Globus pallidus (tissue), 1 donor: Measurements from ENCODE around the gene F13A1.

Experiments used
- DNase-seq: peaks from one replicate; pipeline ENCODE4 v3.0.0-alpha.2; 2015; ENCODE audit warnings: low spot score

The F13A1 gene

GRCh38 chr6:6193221-6193745 lies 127.2 kb downstream of the F13A1 start:
- no peak for DNase-seq

DNA sequence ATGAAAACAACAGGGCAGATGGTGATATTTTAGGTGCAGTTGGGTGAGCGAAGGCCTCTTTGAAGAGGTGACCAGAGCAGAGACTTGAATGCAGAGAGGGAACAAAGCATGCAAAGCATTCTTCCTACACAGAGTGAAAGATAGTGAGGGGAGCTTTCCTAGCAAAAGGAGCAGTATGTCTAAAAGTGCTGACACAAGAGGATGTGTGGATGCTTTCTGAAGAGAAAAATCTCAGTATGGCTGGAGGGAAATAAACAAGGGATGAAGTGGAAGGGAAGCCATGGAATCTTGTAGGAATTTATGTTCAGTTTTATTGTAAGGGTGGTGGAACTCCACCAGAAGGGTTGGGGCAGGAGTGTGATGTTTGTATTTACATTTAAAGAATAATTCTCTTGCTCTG lies 128.6 kb downstream of the F13A1 start:
- no peak for DNase-seq

- DNase-seq, result no peak
Measured at GRCh38 chr6:6191476-6191875, 129.0 kb downstream of the F13A1 start.

DNA sequence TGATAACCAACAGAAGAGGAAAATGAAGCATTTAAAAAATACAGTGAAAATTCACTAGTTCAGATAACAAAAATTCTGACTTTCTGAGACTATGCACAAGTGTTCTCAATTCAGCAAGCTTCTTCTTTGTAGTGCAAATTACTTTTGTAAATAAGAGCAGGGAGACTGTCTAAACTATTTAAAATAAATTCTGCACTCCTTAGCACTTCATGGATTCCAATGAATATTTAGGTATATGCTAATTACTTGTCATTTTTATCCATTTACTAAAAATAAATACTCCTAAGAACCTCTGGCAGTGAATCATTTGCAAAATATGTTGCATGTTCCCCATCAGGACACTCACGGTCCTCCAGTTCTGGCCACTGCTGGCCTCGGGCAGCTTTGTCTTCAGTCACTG lies 139.8 kb downstream of the F13A1 start:
- no peak for DNase-seq

DNA sequence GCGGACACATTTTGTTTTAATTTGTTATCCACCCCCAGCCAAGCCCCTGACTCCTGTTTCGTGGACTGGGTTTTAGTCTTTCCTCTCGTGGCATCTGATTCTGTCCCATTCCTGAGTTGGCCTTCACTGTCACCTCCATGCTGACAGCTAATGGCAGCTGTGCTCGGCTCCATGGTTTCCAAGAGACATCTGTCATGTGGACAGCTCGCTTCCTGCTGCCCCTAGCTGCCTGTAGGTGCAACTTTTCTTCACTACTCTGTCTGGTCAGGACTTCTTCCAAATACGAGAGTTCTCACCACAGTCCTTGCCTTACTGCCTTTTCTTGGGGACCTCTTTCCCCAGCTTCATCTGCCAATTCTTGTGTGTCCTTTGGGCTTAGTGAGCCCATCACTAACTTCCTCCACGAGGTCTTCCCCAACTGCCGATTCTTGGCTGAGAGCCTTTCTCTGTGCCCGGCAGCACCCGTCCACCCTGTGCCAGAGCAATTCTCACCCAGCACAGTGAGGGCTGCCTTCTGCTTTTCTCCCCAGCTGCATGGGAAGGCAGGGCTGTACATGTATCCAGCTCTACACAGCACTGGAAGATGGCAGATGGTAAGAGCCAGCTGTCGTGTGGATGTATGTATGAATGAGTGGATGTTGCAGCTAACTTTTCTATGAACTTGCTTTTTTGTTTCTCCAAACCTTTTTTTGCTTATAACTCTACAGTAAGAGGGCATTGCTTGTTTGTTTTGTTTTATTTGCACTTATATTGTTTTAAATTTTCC lies 140.4 kb downstream of the F13A1 start:
- no peak for DNase-seq

DNA sequence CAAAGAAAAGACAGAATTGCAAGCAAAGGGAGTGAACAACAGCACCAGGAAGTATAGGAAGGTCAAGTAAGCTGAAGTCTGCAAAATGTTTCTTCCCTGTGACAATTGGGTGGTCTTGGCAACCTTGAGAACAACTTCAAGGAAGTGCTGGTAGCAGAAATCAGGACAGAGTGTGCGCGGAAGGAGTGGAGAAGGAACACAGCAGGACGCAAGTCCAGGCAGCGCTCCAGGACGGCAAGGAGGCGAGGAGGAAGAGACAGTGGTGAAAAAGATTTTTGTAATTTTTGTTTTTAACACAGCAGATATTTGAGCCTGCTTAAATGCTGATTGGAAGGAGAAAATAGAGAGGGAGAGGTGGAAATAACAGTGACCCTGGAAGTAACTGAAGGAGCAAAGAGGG lies 141.7 kb downstream of the F13A1 start:
- DNase-seq, result no peak

GRCh38 chr6:6177754-6178153 lies 142.7 kb downstream of the F13A1 start:
- DNase-seq, result no peak

DNA sequence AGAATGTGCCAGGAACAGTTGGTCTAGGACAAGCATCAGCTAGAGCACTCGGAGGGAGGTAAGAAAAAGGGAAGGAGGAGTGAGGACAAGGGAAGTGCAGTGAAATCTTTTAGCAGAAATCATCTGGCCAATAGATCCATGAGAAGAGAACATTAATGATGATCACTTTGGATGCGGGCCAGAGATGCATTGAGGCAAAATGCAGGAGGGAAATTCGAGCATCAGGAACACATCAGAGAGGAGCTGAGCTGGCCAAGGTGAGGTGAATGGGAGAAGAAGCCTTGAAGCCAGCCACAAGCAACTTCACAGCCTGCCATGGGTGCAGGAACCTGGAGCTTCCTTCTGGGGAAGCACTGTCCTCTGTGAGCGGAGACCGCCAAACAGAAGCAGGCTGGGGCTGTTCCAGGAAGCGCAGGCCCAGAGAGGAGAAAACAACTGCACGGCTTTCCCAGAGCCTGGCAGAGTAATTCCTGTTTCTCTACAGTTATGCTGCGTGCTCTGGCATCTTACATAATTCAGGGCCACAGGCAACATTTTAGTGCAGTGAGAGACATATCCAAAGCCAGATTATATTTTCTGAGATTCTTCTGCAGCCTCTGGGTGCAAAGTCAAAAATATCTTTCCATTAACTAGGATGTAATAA lies 143.8 kb downstream of the F13A1 start:
- no peak for DNase-seq

DNA sequence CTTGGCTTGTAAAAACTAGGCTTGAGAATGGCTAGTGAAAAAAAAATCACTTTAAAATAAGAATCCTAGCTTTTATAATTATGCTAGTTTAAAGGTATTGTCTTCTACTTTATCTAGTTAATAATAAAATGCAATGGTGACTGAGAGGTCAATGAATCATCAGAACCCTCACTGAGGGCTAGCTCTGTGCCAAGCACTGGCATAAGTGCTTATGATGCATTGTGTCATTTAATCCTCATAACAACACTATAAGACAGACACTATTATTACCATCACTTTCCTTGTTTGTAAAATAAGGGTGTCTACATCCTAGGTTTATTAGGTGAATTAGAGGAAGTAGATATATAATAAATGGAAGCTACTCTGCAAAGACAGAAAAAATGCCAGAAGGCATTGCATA lies 144.3 kb downstream of the F13A1 start:
- DNase-seq, result no peak

DNA sequence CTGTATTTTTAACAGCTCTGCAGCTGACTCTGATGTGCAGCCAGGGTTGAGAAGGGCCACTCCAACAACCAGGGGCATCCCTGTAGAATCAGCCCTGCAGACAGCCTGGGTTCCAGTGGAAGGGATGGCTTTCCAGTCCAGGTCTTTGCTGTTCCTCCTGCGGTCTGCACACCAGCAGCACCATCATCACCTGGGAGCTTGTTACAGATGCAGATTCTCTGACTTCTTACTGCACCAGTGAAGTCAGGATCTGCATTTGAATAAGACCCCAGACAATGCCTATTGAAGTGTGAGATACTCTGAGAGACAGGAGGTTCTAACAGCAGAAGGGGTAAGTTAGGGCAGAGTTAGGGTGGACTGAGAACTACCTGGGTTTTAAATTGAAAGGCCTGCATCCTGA lies 151.3 kb downstream of the F13A1 start:
- no peak for DNase-seq

DNA sequence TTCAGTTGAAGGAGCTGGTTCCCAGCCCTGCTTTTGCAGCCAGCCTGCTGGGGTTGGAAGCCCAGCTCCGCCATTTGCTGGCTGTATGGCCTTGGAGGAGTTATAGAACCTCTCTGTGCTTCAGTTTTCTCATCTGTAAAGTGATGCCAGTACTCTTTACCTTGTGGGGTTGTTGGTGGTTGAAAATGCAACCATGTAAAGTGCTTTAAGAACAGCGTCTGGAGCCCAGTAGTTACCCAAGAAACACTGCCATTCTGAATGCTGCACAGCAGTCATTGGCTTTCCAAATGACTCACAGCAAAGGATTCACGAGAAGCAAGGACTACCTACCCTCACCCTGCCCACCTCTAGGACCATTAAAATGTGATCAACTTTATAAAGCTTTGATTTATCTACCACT lies 154.4 kb downstream of the F13A1 start:
- DNase-seq, result no peak

DNA sequence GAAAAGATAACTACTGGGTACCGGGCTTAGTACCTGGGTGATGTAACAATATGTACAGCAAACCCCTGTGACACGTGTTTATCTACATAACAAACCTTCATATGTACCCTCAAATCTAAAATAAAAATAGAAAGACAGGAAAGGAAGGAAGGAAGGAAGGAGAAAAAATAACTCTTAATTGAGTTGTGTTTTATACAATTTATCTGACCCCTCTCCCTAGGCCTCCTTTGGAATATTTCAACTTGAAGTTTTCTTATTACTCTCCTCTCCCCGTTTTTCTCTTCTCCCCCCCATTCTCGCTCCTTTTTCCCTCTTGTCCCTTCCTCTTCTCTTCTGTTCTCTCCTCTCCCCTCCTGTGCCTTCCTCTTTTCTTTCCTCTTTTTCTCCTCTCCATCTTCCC lies 156.1 kb downstream of the F13A1 start:
- no peak for DNase-seq

GRCh38 chr6:6154335-6154734 lies 166.1 kb downstream of the F13A1 start:
- DNase-seq, result no peak

GRCh38 chr6:6152060-6152459 lies 168.4 kb downstream of the F13A1 start:
- DNase-seq, result no peak

GRCh38 chr6:6148192-6148815 lies 172.2 kb downstream of the F13A1 start:
- no peak for DNase-seq

- DNase-seq, result peak; percentile 16
Measured at GRCh38 chr6:6131492-6132109, 188.9 kb downstream of the F13A1 start.

DNA sequence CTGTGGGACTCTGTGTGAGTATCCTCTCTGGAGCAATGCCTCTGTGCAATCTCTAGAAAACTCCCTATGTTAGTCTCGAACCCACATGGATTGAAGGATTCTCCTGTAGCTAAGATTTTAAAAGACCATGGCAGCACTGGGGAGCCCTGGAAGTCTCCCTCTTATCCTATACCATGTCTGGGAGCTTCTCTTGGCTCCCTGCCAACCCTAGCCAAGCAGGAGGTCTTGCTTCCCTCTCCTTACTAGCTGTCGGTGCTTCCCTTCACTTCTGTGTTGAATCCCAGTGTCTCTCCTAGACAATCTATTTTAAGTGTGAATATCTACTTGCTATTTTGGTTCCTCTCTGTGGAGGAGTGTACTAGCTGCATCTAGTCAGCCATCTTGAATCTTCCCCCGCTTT lies 195.0 kb downstream of the F13A1 start:
- DNase-seq, result no peak

GRCh38 chr6:6123803-6124202 lies 196.7 kb downstream of the F13A1 start:
- DNase-seq, result no peak

DNA sequence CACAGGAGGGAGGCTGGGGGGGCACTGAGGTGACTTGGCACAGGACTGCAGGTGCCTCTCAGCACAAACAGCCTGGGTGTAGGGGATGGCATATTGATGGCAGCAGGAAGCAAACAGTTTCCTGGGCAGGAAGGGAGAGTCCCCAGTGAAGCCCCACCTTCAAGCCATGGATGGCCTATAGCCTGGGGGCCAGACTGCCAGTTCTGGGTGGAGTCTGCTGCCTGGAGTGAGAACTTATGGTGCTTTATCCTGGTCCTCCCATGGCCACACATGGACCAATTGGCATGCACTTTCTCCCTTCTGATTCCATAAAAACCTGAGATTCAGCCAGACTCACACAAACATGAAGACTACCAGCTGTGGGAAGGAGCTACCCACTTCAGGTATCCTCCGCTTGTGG lies 198.5 kb downstream of the F13A1 start:
- DNase-seq, result no peak

GRCh38 chr6:6105472-6106036 lies 214.9 kb downstream of the F13A1 start:
- no peak for DNase-seq
